A673 (cell line): Measurements from ENCODE around the gene MOCOS. TPM values are rescaled to one million over a fixed set of nuclear protein-coding genes. Genes with fewer than 3 reads are reported as not detected.

Source experiments
- BruUV-seq: library from RNA; stranded (reverse); fragments of 400-500 nt; replicated peaks from 2 replicates; lab custom pipeline; 2021; lab: Mats Ljungman, UMichigan
- CTCF ChIA-PET: fragments of 300-600 bp; sonication (Branson Sonifier 250); formaldehyde crosslinking; loops from one replicate; lab custom pipeline; 2022; ENCODE audit warnings: antibody characterized with exemption; lab: Charles Lee
- POLR2A ChIA-PET: fragments of 300-600 bp; sonication (Branson Sonifier 250); formaldehyde crosslinking; loops from one replicate; lab custom pipeline; 2022; ENCODE audit warnings: antibody characterized with exemption; ENCODE audit not compliant: low non-redundant PET; lab: Charles Lee
- DNase-seq: peaks from one replicate; pipeline ENCODE4 v3.0.0-alpha.2; 2015; ENCODE audit warnings: low spot score
- H3K27ac ChIP-seq: fragments of 200-600 bp; sonication (generic); 2 replicates; pipeline ENCODE4 v1.5.1; 2016; ENCODE audit warnings: mixed run types, low read depth, mild to moderate bottlenecking, mixed read lengths, antibody characterized with exemption, low read length; ENCODE audit not compliant: poor library complexity, severe bottlenecking
- H3K27me3 ChIP-seq: fragments of 200-600 bp; sonication (generic); replicated peaks from 2 replicates; pipeline ENCODE4 v1.6.1; 2017; ENCODE audit warnings: mixed run types, low read depth, mild to moderate bottlenecking, mixed read lengths, antibody characterized with exemption, low read length; ENCODE audit not compliant: insufficient read depth, poor library complexity
- H3K36me3 ChIP-seq: fragments of 200-600 bp; sonication (generic); 2 replicates; pipeline ENCODE4 v1.6.1; 2016; ENCODE audit warnings: mixed run types, mild to moderate bottlenecking, mixed read lengths, antibody characterized with exemption, low read length; ENCODE audit not compliant: insufficient read depth, poor library complexity, severe bottlenecking
- H3K4me1 ChIP-seq: fragments of 200-600 bp; sonication (generic); 2 replicates; pipeline ENCODE4 v1.6.1; 2017; ENCODE audit warnings: mixed run types, mild to moderate bottlenecking, mixed read lengths, antibody characterized with exemption, low read length; ENCODE audit not compliant: insufficient read depth, poor library complexity, severe bottlenecking
- H3K4me3 ChIP-seq: fragments of 200-600 bp; sonication (generic); 2 replicates; pipeline ENCODE4 v1.5.1; 2016; ENCODE audit warnings: low read depth, mixed run types, mild to moderate bottlenecking, mixed read lengths, low read length; ENCODE audit not compliant: poor library complexity, severe bottlenecking
- H3K9me3 ChIP-seq: fragments of 200-600 bp; sonication (generic); 2 replicates; pipeline ENCODE4 v1.6.1; 2016; ENCODE audit warnings: mixed run types, low read depth, mild to moderate bottlenecking, mixed read lengths, antibody characterized with exemption, low read length; ENCODE audit not compliant: poor library complexity, severe bottlenecking
- CTCF ChIP-seq: fragments of 300-800, 200-600 bp; sonication (generic); conservative IDR thresholded peaks from 2 replicates; pipeline ENCODE4 v1.5.1; 2017; ENCODE audit warnings: low read depth, mild to moderate bottlenecking, antibody characterized with exemption, low read length, moderate library complexity, mixed read lengths
- EZH2 ChIP-seq: fragments of 200-600 bp; sonication (generic); IDR thresholded peaks from 2 replicates; pipeline ENCODE4 v1.6.1; 2017; ENCODE audit warnings: borderline replicate concordance, low read depth, mild to moderate bottlenecking, mixed read lengths, antibody characterized with exemption, low read length; ENCODE audit not compliant: poor library complexity, severe bottlenecking
- intact Hi-C: fragments of 100-400 bp; cut with micrococcal nuclease; formaldehyde crosslinking; loops from one replicate; pipeline ENCODE4 v1.10.0; 2022; ENCODE audit not compliant: unreplicated experiment
- total RNA-seq: library from RNA; stranded (reverse); gene quantifications from 2 replicates; pipeline ENCODE4 v1.2.3, GENCODE V29; 2021

MOCOS gene
- total RNA-seq, 1 experiment from 2014 or later, result not detected

DNA sequence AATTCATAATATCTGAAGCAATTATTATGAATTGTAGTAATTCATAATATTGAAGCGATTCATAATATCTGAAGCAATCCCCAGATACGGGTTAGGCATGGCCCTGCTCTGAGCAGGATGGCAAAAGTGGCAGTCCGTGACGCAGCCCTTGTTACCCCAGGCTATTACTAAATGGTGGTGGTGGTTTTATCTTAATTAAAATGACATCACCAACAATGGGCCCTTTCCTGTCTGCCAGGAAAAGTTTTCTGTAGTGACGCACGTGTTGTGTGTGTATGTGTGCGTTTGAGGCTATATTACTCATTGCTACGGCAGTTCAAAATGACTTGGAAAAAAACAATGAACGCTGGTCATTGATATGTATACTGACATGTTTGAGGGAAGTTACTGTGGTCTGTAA lies 10.6 kb upstream of the MOCOS start:
- POLR2A ChIA-PET, result no interaction called here
- Histone ChIP-seq H3K27ac (no peak overlapping the region), H3K4me3 (no peak overlapping the region), H3K27me3 (no peaks in the 10 kb centered on the region), H3K36me3 (peaks cover 41% of the 10 kb centered on the region), H3K4me1 (no peaks in the 10 kb centered on the region), H3K9me3 (no peaks in the 10 kb centered on the region)
- TF ChIP-seq EZH2 (no peak), CTCF (no peak)
- CTCF ChIA-PET, result no interaction called here
- no TSS peak for BruUV-seq
- DNase-seq, result no peak
- intact Hi-C loops, result no loop called here

- no peak for DNase-seq
- BruUV-seq, result no TSS peak
- Histone ChIP-seq H3K27ac (no peak overlapping the region), H3K27me3 (no peaks in the 10 kb centered on the region), H3K9me3 (no peaks in the 10 kb centered on the region), H3K4me1 (no peaks in the 10 kb centered on the region), H3K36me3 (peaks cover 33% of the 10 kb centered on the region), H3K4me3 (no peak overlapping the region)
- intact Hi-C loops, result no loop called here
- POLR2A ChIA-PET, result no interaction called here
- TF ChIP-seq EZH2 (no peak), CTCF (no peak)
- CTCF ChIA-PET, result no interaction called here
These were observed 9.4 kb upstream of the MOCOS start for GRCh38 chr18:36177913-36178312.

DNA sequence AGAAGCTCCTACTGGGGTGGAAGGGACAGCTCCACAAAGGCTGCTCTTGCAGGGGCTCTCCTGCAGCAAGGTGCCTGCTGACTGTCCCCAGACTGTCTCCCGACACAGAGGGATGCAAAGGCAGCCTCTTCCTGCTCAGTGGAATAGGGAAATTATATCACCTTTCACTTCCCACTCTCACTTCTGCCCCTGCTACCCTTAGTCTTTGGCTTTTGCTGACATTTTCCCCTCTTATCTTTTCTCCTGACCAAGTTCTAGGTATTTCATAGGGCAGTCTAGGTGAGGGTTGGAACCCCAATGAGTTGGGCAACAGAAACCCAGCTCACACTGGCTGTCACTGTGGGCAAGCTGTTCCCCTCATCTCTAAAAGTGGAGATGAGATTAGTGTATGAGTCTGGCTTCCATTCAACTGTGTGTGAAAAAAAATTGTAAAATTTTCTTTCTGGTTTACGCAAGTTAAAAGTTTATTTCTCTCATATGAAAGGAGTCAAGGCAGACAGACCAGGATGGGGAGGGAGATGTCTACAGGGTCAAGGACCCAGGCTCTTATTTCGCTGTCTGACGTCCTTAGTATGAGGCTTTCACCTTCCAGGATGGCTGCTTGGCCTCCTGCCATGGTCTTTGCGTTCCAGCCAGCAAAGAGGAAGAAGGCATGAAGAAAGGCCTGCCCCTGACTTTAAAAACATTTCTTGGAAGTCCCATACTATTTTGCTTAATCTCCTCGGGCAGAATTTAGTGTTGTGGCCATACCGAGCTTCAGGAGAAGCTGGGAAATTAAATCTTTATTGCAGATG lies 7.5 kb upstream of the MOCOS start:
- ChIA-PET CTCF (no interaction called here), POLR2A (no interaction called here)
- BruUV-seq, result no TSS peak
- H3K4me3 ChIP-seq, result no peak overlapping the region
- H3K36me3 ChIP-seq, result peaks cover 24% of the 10 kb centered on the region
- no peak overlapping the region for H3K27ac ChIP-seq
- H3K9me3 ChIP-seq, result no peaks in the 10 kb centered on the region
- intact Hi-C loops, result no loop called here
- TF ChIP-seq CTCF (no peak), EZH2 (no peak)
- H3K27me3 ChIP-seq, result no peaks in the 10 kb centered on the region
- H3K4me1 ChIP-seq, result no peaks in the 10 kb centered on the region
- peak; percentile 17 for DNase-seq
